KMS-11 (cell line): ENCODE data around the gene ALDH6A1.

ENCODE experiments used
- H2AFZ ChIP-seq: fragments of 200-600 bp; sonication (generic); 2 replicates; pipeline ENCODE4 v1.6.1; 2016; ENCODE audit warnings: antibody characterized with exemption, mixed run types, low read depth
- H3K27ac ChIP-seq: fragments of 200-600 bp; sonication (generic); 2 replicates; pipeline ENCODE4 v1.6.1; 2016; ENCODE audit warnings: mild to moderate bottlenecking, mixed run types
- H3K27me3 ChIP-seq: fragments of 200-600 bp; sonication (generic); 2 replicates; pipeline ENCODE4 v1.6.1; 2017; ENCODE audit warnings: mild to moderate bottlenecking, low read depth, mixed run types, moderate library complexity; ENCODE audit not compliant: insufficient read depth
- H3K36me3 ChIP-seq: fragments of 200-600 bp; sonication (generic); 2 replicates; pipeline ENCODE4 v1.6.1; 2017; ENCODE audit warnings: mild to moderate bottlenecking, mixed run types; ENCODE audit not compliant: insufficient read depth
- H3K4me1 ChIP-seq: fragments of 200-600 bp; sonication (generic); 2 replicates; pipeline ENCODE4 v1.6.1; 2016; ENCODE audit warnings: mild to moderate bottlenecking, low read depth, mixed run types; ENCODE audit not compliant: poor library complexity, severe bottlenecking
- H3K4me2 ChIP-seq: fragments of 200-600 bp; sonication (generic); 2 replicates; pipeline ENCODE4 v1.7.0; 2016; ENCODE audit warnings: mild to moderate bottlenecking, mixed run types
- H3K4me3 ChIP-seq: fragments of 200-600 bp; sonication (generic); IDR thresholded peaks from 2 replicates; pipeline ENCODE4 v1.6.1; 2017; ENCODE audit warnings: low read depth, low read length, mixed read lengths; ENCODE audit not compliant: insufficient read depth
- H3K79me2 ChIP-seq: fragments of 200-600 bp; sonication (generic); 2 replicates; pipeline ENCODE4 v1.6.1; 2016; ENCODE audit warnings: low read depth, mixed run types; ENCODE audit not compliant: insufficient read depth
- H3K9ac ChIP-seq: fragments of 200-600 bp; sonication (generic); 2 replicates; pipeline ENCODE4 v1.6.1; 2016; ENCODE audit warnings: mild to moderate bottlenecking, mixed run types
- H4K20me1 ChIP-seq: fragments of 200-600 bp; sonication (generic); 2 replicates; pipeline ENCODE4 v1.6.1; 2016; ENCODE audit warnings: mild to moderate bottlenecking, mixed run types; ENCODE audit not compliant: insufficient read depth
- TF ChIP-seq, protein P1 (sequence below): fragments of 200-600 bp; sonication (generic); conservative IDR thresholded peaks from 2 replicates; pipeline ENCODE4 v1.6.1; 2017; ENCODE audit warnings: low read depth, mild to moderate bottlenecking, antibody characterized with exemption, low read length, moderate library complexity, mixed read lengths

The ALDH6A1 gene

DNA sequence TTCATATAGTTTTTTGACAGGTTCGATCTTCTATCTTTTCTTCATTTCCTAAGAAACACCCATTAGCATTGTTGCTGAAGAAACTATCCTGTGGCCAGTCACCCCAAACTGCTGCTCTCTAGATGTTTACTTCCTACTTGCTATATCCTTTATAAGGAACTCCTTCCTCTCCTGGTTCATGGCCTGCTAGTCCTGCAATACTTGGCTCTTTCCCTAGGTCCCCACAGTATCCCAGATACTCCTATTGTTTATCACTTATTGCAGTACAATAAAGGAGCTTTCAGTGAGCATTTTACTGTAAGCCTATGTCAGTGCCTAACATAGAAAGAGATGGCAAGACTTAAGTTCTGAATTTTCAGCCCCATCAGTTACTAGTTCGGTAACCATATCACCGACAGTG is 2.8 kb downstream of the ALDH6A1 start:
- no peaks in the 10 kb centered on the region for H4K20me1 ChIP-seq
- H3K4me2 ChIP-seq: no peak overlapping the region
- TF ChIP-seq, protein P1, sequence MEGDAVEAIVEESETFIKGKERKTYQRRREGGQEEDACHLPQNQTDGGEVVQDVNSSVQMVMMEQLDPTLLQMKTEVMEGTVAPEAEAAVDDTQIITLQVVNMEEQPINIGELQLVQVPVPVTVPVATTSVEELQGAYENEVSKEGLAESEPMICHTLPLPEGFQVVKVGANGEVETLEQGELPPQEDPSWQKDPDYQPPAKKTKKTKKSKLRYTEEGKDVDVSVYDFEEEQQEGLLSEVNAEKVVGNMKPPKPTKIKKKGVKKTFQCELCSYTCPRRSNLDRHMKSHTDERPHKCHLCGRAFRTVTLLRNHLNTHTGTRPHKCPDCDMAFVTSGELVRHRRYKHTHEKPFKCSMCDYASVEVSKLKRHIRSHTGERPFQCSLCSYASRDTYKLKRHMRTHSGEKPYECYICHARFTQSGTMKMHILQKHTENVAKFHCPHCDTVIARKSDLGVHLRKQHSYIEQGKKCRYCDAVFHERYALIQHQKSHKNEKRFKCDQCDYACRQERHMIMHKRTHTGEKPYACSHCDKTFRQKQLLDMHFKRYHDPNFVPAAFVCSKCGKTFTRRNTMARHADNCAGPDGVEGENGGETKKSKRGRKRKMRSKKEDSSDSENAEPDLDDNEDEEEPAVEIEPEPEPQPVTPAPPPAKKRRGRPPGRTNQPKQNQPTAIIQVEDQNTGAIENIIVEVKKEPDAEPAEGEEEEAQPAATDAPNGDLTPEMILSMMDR: no peak
- H3K9ac ChIP-seq: no peak overlapping the region
- H3K27ac ChIP-seq: no peak overlapping the region
- H2AFZ ChIP-seq: no peak overlapping the region
- H3K27me3 ChIP-seq: no peaks in the 10 kb centered on the region
- no peak overlapping the region for H3K4me3 ChIP-seq
- peaks cover 9% of the 10 kb centered on the region for H3K4me1 ChIP-seq
- no peaks in the 10 kb centered on the region for H3K36me3 ChIP-seq
- peaks cover 11% of the 10 kb centered on the region; the same call in 1 of the 2 replicates for H3K79me2 ChIP-seq

GRCh38 chr14:74080820-74081460 is 3.3 kb downstream of the ALDH6A1 start:
- Histone ChIP-seq H4K20me1 (no peaks in the 10 kb centered on the region), H3K9ac (no peak overlapping the region), H3K36me3 (no peaks in the 10 kb centered on the region), H3K27me3 (no peaks in the 10 kb centered on the region), H3K4me3 (no peak overlapping the region), H3K27ac (no peak overlapping the region), H2AFZ (no peak overlapping the region), H3K4me2 (no peak overlapping the region), H3K79me2 (peaks cover 6% of the 10 kb centered on the region; the same call in 1 of the 2 replicates), H3K4me1 (peaks cover 4% of the 10 kb centered on the region)
- TF ChIP-seq, protein P1: no peak

GRCh38 chr14:74077401-74077800 is 6.9 kb downstream of the ALDH6A1 start:
- Histone ChIP-seq H4K20me1 (no peaks in the 10 kb centered on the region), H3K9ac (no peak overlapping the region), H3K27ac (no peak overlapping the region), H3K27me3 (no peaks in the 10 kb centered on the region), H3K4me1 (no peaks in the 10 kb centered on the region), H2AFZ (no peak overlapping the region), H3K36me3 (no peaks in the 10 kb centered on the region), H3K4me2 (no peak overlapping the region), H3K4me3 (no peak overlapping the region), H3K79me2 (no peaks in the 10 kb centered on the region)
- TF ChIP-seq, protein P1: no peak

- H3K27ac ChIP-seq: no peak overlapping the region
- no peak overlapping the region for H2AFZ ChIP-seq
Measured at GRCh38 chr14:74065746-74066575, 18.3 kb downstream of the ALDH6A1 start.

More at GRCh38 chr14:74065746-74066575, 18.3 kb downstream of the ALDH6A1 start:
- H3K4me2 ChIP-seq: no peak overlapping the region
- no peak overlapping the region for H3K4me3 ChIP-seq
- H3K79me2 ChIP-seq: no peaks in the 10 kb centered on the region
- H3K9ac ChIP-seq: no peak overlapping the region
- no peaks in the 10 kb centered on the region for H3K36me3 ChIP-seq
- H3K27me3 ChIP-seq: no peaks in the 10 kb centered on the region
- TF ChIP-seq, protein P1: no peak
- no peaks in the 10 kb centered on the region for H4K20me1 ChIP-seq
- H3K4me1 ChIP-seq: no peaks in the 10 kb centered on the region
